ENCODE data around the gene CD300LF. TPM values are rescaled to one million over a fixed set of nuclear protein-coding genes. Genes with fewer than 3 reads are reported as not detected.

Gene CD300LF
- polyA plus RNA-seq, 1 experiment = not detected

DNA sequence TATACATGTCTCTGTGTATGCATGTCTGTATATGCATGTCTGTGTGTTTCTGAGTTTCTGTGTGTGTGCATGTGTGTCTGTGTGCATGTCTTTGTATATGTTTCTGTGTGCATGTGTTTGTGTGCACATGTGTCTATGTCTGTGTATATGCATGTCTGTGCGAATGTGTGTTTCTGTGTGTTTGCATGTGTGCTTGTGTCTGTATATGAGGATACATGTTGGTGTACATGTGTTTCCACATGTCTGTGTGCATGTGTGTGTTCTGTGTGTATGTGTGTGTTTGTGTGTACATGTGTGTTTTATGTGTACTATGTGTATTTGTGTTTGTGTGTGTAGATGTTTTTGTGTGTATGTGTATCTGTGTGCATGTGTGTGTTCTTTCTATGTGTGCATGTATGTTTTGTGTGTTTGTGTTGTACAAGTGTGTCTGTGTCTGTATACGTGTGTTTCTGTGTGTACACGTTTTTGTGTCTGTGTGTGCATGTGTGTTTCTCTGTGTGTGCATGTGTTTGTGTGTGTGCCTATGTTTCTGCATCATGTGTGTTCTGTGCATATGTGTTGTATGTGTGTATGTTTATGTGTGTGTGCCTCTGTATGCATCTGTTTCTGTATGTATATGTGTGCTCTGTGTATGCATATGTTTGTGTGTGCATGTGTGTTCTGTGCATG is 15.4 kb upstream of the CD300LF start:
- no peak for DNase-seq (ENCODE audit: low read depth)
- Histone ChIP-seq H3K36me3 (ENCODE audit: control insufficient read depth, insufficient read depth, low read length) (no peaks in the 10 kb centered on the region), H3K4me3 (ENCODE audit: low read depth, low read length) (no peak overlapping the region), H3K27me3 (ENCODE audit: control insufficient read depth, insufficient read depth, low read length) (no peaks in the 10 kb centered on the region)
- CTCF ChIA-PET = no interaction called here
- POLR2A ChIA-PET = no interaction called here
- TF ChIP-seq, protein P1, sequence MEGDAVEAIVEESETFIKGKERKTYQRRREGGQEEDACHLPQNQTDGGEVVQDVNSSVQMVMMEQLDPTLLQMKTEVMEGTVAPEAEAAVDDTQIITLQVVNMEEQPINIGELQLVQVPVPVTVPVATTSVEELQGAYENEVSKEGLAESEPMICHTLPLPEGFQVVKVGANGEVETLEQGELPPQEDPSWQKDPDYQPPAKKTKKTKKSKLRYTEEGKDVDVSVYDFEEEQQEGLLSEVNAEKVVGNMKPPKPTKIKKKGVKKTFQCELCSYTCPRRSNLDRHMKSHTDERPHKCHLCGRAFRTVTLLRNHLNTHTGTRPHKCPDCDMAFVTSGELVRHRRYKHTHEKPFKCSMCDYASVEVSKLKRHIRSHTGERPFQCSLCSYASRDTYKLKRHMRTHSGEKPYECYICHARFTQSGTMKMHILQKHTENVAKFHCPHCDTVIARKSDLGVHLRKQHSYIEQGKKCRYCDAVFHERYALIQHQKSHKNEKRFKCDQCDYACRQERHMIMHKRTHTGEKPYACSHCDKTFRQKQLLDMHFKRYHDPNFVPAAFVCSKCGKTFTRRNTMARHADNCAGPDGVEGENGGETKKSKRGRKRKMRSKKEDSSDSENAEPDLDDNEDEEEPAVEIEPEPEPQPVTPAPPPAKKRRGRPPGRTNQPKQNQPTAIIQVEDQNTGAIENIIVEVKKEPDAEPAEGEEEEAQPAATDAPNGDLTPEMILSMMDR (IDR thresholded peaks at IDR 0.05; ENCODE audit: insufficient read depth, low read depth, low read length) = no peak

DNA sequence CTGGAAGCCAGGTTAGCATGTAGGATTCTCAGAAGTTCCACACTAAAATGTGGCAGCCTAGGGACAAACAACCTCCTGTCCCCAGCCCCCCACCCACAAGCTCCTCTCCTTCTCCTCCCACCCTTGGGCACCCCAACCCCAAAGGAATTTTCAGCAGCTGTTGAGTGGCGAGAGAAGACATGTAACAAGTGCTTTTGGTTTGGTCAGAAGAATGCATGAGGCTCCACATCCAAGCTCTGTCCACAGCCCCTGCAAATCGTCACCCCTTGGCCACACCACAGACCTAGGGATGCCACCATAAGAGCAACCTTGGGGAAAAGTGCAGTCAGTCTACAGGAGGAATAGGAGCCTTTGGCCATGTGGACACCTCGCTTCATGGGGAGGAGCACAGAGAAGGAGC is 12.4 kb upstream of the CD300LF start:
- CTCF ChIA-PET = no interaction called here
- Histone ChIP-seq H3K27me3 (ENCODE audit: control insufficient read depth, insufficient read depth, low read length) (no peaks in the 10 kb centered on the region), H3K36me3 (ENCODE audit: control insufficient read depth, insufficient read depth, low read length) (no peaks in the 10 kb centered on the region), H3K4me3 (ENCODE audit: low read depth, low read length) (no peak overlapping the region)
- POLR2A ChIA-PET = no interaction called here
- TF ChIP-seq, protein P1 (IDR thresholded peaks at IDR 0.05; ENCODE audit: insufficient read depth, low read depth, low read length) = no peak
- DNase-seq (ENCODE audit: low read depth) = no peak

DNA sequence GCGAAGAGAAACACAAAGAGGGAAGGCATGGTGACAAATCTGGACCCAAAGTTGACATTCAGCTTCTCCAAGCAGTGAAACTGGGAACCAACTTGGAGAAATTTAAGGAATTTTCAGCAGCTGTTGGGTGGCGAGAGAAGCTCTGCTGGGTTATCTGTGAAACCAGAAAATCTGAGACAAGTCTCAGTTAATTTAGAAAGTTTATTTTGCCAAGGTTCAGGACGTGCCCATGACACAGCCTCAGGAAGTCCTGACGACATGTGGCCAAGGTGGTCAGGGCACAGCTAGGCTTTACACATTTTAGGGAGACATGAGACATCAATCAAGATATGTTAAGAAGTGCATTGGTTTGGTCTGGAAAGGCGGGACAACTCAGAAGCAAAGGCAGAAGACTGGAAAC is 11.2 kb upstream of the CD300LF start:
- ChIA-PET CTCF (no interaction called here), POLR2A (no interaction called here)
- no peaks in the 10 kb centered on the region for H3K36me3 ChIP-seq (ENCODE audit: control insufficient read depth, insufficient read depth, low read length)
- TF ChIP-seq, protein P1 (IDR thresholded peaks at IDR 0.05; ENCODE audit: insufficient read depth, low read depth, low read length) = no peak
- no peak overlapping the region for H3K4me3 ChIP-seq (ENCODE audit: low read depth, low read length)
- no peak for DNase-seq (ENCODE audit: low read depth)
- H3K27me3 ChIP-seq (ENCODE audit: control insufficient read depth, insufficient read depth, low read length) = no peaks in the 10 kb centered on the region

DNA sequence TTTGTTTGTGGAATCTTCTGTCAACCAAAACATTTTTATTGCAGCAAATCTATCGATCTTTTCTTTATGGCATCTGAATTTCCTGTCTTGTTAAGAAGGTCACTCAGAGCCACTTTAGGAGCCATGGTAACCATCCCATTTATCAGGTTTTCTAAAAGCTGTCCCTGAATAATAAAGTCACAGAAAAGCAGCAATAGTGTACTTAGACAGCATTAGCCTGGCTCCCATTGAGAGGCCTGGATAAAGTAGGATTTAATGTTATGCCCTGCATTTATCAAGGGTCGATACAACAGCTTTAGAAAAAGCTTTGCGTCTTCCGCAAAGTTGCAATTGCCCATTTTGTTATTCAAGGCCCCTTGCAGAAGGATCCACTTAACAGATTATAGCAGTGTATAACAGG is 10.1 kb upstream of the CD300LF start:
- ChIA-PET POLR2A (no interaction called here), CTCF (no interaction called here)
- no peaks in the 10 kb centered on the region for H3K27me3 ChIP-seq (ENCODE audit: control insufficient read depth, insufficient read depth, low read length)
- no peak for DNase-seq (ENCODE audit: low read depth)
- no peak overlapping the region for H3K4me3 ChIP-seq (ENCODE audit: low read depth, low read length)
- H3K36me3 ChIP-seq (ENCODE audit: control insufficient read depth, insufficient read depth, low read length) = no peaks in the 10 kb centered on the region
- TF ChIP-seq, protein P1 (IDR thresholded peaks at IDR 0.05; ENCODE audit: insufficient read depth, low read depth, low read length) = no peak

DNA sequence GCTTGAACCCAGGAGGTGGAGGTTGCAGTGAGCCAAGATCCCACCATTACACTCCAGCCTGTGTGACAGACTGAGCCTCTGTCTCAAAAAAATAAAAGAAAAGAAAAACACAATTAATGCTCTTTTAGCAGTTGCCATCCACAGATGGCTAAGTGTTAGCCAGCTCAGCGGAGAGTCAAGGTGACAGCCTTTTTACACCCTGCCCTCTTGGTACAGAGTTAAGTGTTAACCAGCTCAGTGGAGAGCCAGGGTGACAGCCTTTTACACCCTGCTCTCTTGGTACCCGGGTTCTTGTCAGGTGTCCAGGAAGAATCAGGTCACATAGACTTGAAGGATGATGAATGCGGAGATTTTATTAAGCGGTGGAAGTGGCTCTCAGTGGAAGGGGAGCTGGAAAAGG is 7.8 kb upstream of the CD300LF start:
- Histone ChIP-seq H3K4me3 (ENCODE audit: low read depth, low read length) (no peak overlapping the region), H3K27me3 (ENCODE audit: control insufficient read depth, insufficient read depth, low read length) (peaks cover 1% of the 10 kb centered on the region; the same call in 1 of the 2 replicates), H3K36me3 (ENCODE audit: control insufficient read depth, insufficient read depth, low read length) (no peaks in the 10 kb centered on the region)
- CTCF ChIA-PET = no interaction called here
- TF ChIP-seq, protein P1 (IDR thresholded peaks at IDR 0.05; ENCODE audit: insufficient read depth, low read depth, low read length) = no peak
- POLR2A ChIA-PET = no interaction called here
- no peak for DNase-seq (ENCODE audit: low read depth)
